ENCODE measurements around the gene MRPL4.

Gene MRPL4

GRCh38 chr19:10262771-10263170 lies 10.8 kb downstream of the MRPL4 start:
- Histone ChIP-seq H3K36me3 (peaks cover 15% of the 10 kb centered on the region), H3K27me3 (no peaks in the 10 kb centered on the region), H3K4me1 (peaks cover 5% of the 10 kb centered on the region), H3K4me3 (ENCODE audit: low read depth, low read length) (no peak overlapping the region), H3K9me3 (no peaks in the 10 kb centered on the region)
- no peak for DNase-seq
- TF ChIP-seq CTCF (IDR thresholded peaks at IDR 0.05; ENCODE audit: low read depth, low read length): no peak

GRCh38 chr19:10266706-10267105 lies 14.7 kb downstream of the MRPL4 start:
- no peak for TF ChIP-seq CTCF (IDR thresholded peaks at IDR 0.05; ENCODE audit: low read depth, low read length)
- Histone ChIP-seq H3K36me3 (no peaks in the 10 kb centered on the region), H3K27me3 (peaks cover 23% of the 10 kb centered on the region), H3K4me3 (ENCODE audit: low read depth, low read length) (no peak overlapping the region), H3K9me3 (no peaks in the 10 kb centered on the region), H3K4me1 (no peaks in the 10 kb centered on the region)
- DNase-seq: no peak

GRCh38 chr19:10268071-10268470 lies 16.1 kb downstream of the MRPL4 start:
- TF ChIP-seq CTCF (IDR thresholded peaks at IDR 0.05; ENCODE audit: low read depth, low read length): no peak

GRCh38 chr19:10269333-10270179 lies 17.5 kb downstream of the MRPL4 start:
- Histone ChIP-seq H3K36me3 (no peaks in the 10 kb centered on the region), H3K9me3 (no peaks in the 10 kb centered on the region), H3K4me1 (no peaks in the 10 kb centered on the region), H3K4me3 (ENCODE audit: low read depth, low read length) (peak overlapping the region; percentile 25; the same call in 1 of the 2 replicates), H3K27me3 (peaks cover 49% of the 10 kb centered on the region)
- DNase-seq: peak; percentile 84
- TF ChIP-seq CTCF (IDR thresholded peaks at IDR 0.05; ENCODE audit: low read depth, low read length): peak; percentile 94

More at GRCh38 chr19:10268071-10268470, 16.1 kb downstream of the MRPL4 start:
- Histone ChIP-seq H3K4me1 (no peaks in the 10 kb centered on the region), H3K4me3 (ENCODE audit: low read depth, low read length) (no peak overlapping the region), H3K9me3 (no peaks in the 10 kb centered on the region), H3K27me3 (peaks cover 36% of the 10 kb centered on the region), H3K36me3 (no peaks in the 10 kb centered on the region)
- DNase-seq: no peak

- no peak for TF ChIP-seq CTCF (IDR thresholded peaks at IDR 0.05; ENCODE audit: low read depth, low read length)
- peaks cover 56% of the 10 kb centered on the region for H3K27me3 ChIP-seq
These were observed 18.2 kb downstream of the MRPL4 start for GRCh38 chr19:10270180-10270615.

More at GRCh38 chr19:10270180-10270615, 18.2 kb downstream of the MRPL4 start:
- H3K9me3 ChIP-seq: no peaks in the 10 kb centered on the region
- no peaks in the 10 kb centered on the region for H3K36me3 ChIP-seq
- H3K4me1 ChIP-seq: no peaks in the 10 kb centered on the region
- H3K4me3 ChIP-seq (ENCODE audit: low read depth, low read length): no peak overlapping the region
- DNase-seq: no peak

Measured in BE2C (cell line).